NK-92 treated with Interleukin-12 subunit alpha and Interleukin-12 subunit beta, amount 100 ng/mL, for 24 hours (cell line): ENCODE data around the gene VDAC1.
A peak's percentile ranks its signal among the peaks of the same experiment; 100 is the strongest.
"Not testable (repeated sequence)": the region's sequence is repeated elsewhere in the genome, so short reads cannot be mapped to it uniquely, and the experiment has no call there.

Experiments used
- DNase-seq: peaks from one replicate; lab custom pipeline; 2025; lab: John Stamatoyannopoulos, UW

The VDAC1 gene

GRCh38 chr5:133995341-133995740, 9.4 kb downstream of the VDAC1 start:
- no peak for DNase-seq

GRCh38 chr5:133994990-133995333, 9.8 kb downstream of the VDAC1 start:
- no peak for DNase-seq

GRCh38 chr5:133994297-133994989, 10.3 kb downstream of the VDAC1 start:
- no peak for DNase-seq

GRCh38 chr5:133993185-133993936, 11.4 kb downstream of the VDAC1 start:
- DNase-seq = no peak

GRCh38 chr5:133992429-133993155, 12.2 kb downstream of the VDAC1 start:
- no peak for DNase-seq

DNA sequence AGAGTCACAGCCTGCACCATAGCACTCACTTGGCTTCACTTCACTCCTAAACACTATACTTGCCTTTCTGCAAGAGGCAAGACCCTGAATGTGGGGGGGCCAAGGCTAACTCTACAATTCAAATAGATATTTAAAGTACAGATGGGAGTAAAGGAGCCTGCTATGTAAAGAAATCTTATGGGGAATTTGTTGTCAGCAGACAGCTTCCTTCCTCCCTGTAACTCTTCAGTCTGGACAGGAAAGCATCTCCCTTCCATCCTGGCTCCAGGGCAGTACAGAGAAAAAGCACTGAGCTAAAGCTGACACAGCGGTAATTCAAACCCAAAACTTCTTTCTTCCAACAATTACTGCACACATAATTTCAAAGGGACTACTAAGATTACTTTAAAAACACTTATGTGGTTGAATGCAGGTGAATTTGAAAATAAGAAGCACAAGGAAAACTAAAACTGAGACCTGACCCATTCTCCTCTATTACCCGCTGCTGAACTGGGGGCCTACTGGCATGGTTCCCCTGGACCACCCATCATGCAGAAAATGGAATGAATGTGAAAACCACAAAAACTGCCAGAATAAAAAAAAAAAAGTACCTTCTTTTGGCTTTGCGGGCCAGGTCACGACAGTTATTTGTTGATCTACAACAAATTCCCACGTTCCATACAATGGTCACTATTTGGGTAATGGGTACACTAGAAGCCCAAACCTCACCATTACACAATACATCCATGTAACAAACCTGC, 13.4 kb downstream of the VDAC1 start:
- no peak for DNase-seq

DNA sequence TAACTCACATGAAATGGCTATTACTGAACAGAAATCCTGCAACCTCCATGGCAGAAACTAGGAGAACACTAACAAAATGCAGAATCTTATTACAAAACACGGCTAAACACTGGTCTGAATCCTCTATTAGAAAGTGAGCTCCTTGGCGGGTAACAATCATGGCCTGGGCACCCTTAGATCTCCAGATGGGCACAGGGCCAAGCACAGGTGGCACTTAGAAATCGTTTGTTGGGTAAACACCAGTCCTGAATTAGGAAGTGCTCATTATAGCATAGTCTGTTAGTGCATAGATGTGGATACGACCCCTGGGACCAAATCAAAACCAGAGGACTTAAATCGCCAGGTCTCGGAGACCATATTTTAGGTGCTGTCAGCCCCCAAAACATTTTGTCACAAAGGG, 14.4 kb downstream of the VDAC1 start:
- DNase-seq = no peak

GRCh38 chr5:133985540-133986180, 19.1 kb downstream of the VDAC1 start:
- DNase-seq = no peak

DNA sequence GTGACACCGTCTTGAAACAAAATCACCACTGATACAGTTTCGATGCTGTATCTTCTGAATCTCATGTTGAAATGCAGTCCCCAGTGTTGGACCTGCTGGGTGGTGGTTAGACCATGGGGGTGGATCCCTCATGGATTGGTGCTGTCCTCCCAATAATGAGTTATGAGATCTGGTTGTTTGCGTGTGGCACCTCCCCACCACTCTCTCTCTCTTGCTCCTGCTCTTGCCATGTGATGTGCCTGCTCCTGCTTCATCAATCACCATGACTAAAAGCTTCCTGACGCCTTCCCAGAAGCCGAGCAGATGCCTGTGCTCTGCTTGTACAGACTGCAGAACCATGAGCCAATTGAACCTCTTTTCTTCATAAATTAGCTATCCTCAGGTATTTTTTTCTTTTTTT, 21.1 kb downstream of the VDAC1 start:
- no peak for DNase-seq

GRCh38 chr5:133981714-133982113, 23.1 kb downstream of the VDAC1 start:
- no peak for DNase-seq

DNA sequence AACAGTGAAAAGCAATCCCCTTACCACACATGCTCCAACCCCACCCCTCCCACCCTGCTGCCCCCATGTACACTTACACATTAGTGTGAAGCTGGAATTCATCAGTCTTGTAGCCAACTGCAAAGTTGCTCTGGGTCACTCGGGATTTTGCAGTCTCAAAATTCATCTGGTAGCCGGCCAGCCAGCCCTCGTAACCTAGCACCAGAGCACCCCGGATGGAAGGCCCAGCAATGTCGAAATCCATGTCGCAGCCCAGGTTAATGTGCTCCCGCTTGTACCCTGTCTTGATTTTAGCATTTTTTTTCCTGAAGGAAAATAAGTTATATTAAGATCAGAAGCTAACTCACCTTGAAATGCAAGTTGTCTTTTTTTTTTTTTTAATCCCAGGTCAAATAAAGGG, 24.1 kb downstream of the VDAC1 start:
- DNase-seq = no peak

- no peak for DNase-seq
Measured at GRCh38 chr5:133978943-133979342, 25.8 kb downstream of the VDAC1 start.

DNA sequence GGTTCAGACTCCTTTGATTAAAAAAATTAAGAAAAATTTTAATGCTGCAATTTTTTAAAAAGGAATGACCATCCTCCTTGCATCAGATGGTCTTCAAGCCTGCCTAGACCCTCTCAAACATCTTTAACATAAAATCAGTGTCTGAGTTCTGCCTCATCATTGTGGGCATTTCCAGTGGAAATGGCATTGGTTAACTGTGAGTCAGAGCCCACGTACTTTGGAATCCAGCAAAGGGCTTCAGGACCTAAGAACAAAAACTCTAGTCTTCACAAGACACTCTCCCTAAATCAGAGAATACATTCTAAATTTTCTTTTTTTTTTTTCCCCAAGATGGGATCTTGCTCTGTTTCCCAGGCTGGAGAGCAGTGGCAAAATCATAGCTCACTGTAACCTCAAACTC, 26.9 kb downstream of the VDAC1 start:
- no peak for DNase-seq

DNA sequence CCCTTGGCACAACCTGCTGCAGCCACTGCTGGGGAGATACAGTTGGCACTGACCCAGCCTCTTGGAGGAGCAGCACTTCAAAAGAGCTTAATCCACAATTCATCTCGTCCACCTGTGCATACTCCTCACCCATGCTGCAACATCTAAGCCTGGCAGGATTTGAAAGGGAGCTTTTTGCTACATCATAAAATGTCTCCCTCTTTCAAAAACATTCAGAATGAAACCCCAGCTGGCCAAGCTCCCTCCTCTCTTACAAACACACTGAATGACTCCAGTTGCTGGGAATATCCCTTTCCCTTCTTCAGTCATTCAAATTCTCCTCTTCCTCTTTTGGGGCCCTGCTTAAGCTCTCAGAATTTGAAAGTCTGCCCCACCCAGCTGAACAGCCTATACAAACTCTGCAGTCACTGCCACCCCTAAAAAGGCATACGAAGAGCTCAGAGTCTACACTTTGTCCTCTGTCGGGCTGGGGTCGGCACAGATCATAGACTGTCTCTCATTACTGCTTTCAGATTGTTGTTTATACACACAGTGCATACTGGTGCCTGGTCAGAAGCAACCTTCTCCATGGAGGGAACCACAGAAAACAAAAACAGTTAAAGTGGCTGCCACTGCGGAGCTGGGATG, 27.5 kb downstream of the VDAC1 start:
- no peak for DNase-seq

DNA sequence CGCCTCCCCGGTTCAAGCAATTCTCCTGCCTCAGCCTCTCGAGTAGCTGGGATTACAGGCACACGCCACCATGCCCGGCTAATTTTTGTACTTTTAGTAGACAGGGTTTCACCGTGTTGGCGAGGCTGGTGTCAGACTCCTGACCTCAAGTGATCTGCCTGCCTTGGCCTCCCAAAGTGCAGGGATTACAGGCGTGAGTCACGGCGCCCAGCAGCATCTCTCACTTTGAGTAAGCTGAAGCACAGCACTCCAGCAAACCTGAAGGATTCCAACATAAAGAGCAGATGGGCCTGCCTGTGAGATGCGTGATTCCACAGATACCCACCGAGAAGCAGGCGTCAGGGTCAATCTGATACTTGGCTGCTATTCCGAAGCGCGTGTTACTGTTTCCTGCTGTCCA, 29.2 kb downstream of the VDAC1 start:
- not testable (repeated sequence) for DNase-seq

GRCh38 chr5:133974142-133974541, 30.6 kb downstream of the VDAC1 start:
- DNase-seq = no peak

GRCh38 chr5:133970325-133970909, 34.4 kb downstream of the VDAC1 start:
- DNase-seq = no peak

DNA sequence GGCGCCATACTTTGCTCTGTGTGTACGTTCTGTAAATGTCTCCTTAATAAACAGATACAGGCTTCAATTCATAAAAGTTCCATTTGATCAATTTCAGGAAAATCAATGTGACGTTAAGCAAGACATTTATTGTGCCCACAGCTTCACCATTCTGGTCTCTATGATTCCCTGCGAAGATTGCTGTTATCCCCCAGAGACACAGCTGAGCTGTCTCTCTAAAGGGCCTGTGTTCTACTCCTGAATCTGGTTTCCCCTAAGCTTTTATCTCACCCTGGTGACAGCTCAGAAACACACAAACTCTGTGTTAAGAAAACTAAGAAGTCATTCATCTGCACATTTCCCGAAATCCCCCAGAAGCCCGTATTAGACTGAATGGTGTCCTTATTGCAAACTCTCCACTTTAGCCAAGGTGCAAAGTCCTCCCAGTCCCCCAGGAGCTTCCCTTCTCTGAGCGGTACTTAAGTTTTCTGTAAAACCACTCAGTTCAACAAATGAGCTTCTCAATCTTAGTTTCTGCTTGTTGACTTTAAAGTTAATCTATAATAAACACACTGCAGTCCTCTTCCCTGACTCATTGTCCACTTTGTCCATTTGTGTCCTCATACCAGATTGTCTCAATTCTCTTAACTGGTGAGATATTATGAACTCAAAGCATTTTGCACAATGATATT, 35.0 kb downstream of the VDAC1 start:
- DNase-seq = no peak

DNA sequence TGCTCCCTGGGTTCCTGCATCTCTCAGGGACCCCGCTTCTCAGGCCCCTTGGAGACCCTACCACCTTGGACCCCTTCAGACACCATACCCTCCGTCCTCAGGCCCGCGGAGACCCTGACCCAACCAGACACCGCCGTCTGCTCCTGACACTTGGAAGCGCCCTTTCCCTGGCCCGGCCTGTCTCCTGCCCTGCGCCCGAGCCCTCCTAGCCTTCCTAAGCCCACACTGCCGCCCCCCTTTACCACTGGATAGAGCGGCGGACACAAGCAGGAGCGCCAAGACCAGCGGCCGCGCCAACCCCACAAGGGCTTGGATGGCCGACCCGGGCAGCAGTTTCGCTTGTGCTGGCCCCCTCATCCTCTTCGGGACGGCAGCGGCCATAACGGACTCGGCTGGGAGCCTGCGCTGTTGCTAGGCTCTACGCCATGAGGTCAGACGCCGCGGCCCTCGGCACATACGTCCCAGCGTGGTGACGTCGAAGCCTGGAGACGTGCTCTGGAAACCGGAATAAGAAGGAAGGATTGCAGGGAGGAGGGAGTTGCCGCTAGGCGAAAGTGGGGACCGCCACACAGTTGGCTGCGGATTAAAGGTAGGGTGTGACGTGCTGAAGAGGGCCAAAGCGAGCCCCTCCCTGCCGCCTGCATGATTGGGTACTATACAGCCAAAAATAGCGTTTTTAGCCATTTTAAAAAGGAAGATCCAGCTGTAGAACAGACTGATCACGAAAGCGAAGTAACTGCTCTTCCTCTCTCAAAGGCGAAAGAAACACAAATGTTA, 36.4 kb downstream of the VDAC1 start, which contains the start of gene C5orf15:
C5orf15 (minus strand) TSS at position 422 of the 777 bp plus-strand sequence; CDS start at position 381, 41 bp downstream.
- DNase-seq = peak; percentile 88
